Femur (tissue), 1 donor: ENCODE results near the gene CACNA1D.
A peak's percentile ranks its signal among the peaks of the same experiment; 100 is the strongest.
"Not testable (repeated sequence)": the region's sequence is repeated elsewhere in the genome, so short reads cannot be mapped to it uniquely, and the experiment has no call there.

Experiments used
- DNase-seq: peaks from one replicate; pipeline ENCODE4 v3.0.0-alpha.2; 2017

CACNA1D gene

GRCh38 chr3:53659996-53660395, 165.6 kb downstream of the CACNA1D start:
- DNase-seq = no peak

GRCh38 chr3:53661480-53661879, 167.1 kb downstream of the CACNA1D start:
- DNase-seq = no peak

- DNase-seq = not testable (repeated sequence)
Measured at GRCh38 chr3:53664812-53665211, 170.4 kb downstream of the CACNA1D start.

GRCh38 chr3:53665608-53666425, 171.4 kb downstream of the CACNA1D start:
- no peak for DNase-seq

- no peak for DNase-seq
Measured at GRCh38 chr3:53668872-53669271, 174.5 kb downstream of the CACNA1D start.

GRCh38 chr3:53670721-53671120, 176.3 kb downstream of the CACNA1D start:
- no peak for DNase-seq

GRCh38 chr3:53671192-53671960, 177.0 kb downstream of the CACNA1D start:
- DNase-seq = no peak

- no peak for DNase-seq
Measured at GRCh38 chr3:53671961-53672299, 177.5 kb downstream of the CACNA1D start.

GRCh38 chr3:53672981-53673380, 178.6 kb downstream of the CACNA1D start:
- peak; percentile 77 for DNase-seq

GRCh38 chr3:53673722-53674350, 179.4 kb downstream of the CACNA1D start:
- no peak for DNase-seq

- no peak for DNase-seq
Measured at GRCh38 chr3:53674582-53674981, 180.2 kb downstream of the CACNA1D start.

- DNase-seq = no peak
Measured at GRCh38 chr3:53675022-53675697, 180.7 kb downstream of the CACNA1D start.

- no peak for DNase-seq
Measured at GRCh38 chr3:53675942-53676341, 181.5 kb downstream of the CACNA1D start.

- no peak for DNase-seq
Measured at GRCh38 chr3:53677413-53677812, 183.0 kb downstream of the CACNA1D start.

GRCh38 chr3:53680028-53680427, 185.6 kb downstream of the CACNA1D start:
- DNase-seq = peak; percentile 95

- no peak for DNase-seq
Measured at GRCh38 chr3:53682807-53683206, 188.4 kb downstream of the CACNA1D start.

GRCh38 chr3:53688066-53688465, 193.7 kb downstream of the CACNA1D start:
- DNase-seq = no peak

- DNase-seq = no peak
Measured at GRCh38 chr3:53688989-53689388, 194.6 kb downstream of the CACNA1D start.

GRCh38 chr3:53689681-53690080, 195.3 kb downstream of the CACNA1D start:
- no peak for DNase-seq

GRCh38 chr3:53690521-53690920, 196.1 kb downstream of the CACNA1D start:
- no peak for DNase-seq

- DNase-seq = no peak
Measured at GRCh38 chr3:53691349-53691748, 196.9 kb downstream of the CACNA1D start.

- no peak for DNase-seq
Measured at GRCh38 chr3:53691885-53692284, 197.5 kb downstream of the CACNA1D start.

GRCh38 chr3:53693451-53693850, 199.0 kb downstream of the CACNA1D start:
- DNase-seq = no peak
